ENCODE results near the gene SLC16A12. TPM values are rescaled to one million over a fixed set of nuclear protein-coding genes. Genes with fewer than 3 reads are reported as not detected.

SLC16A12 gene
- 0.07 TPM in 1 of 2 replicates, not detected in the other for total RNA-seq

GRCh38 chr10:89535171-89536012 lies at the start of gene SLC16A12:
SLC16A12 (minus strand) TSS chr10:89535594; CDS start chr10:89462578, 73,016 bp downstream.

GRCh38 chr10:89414146-89414878 lies 121.1 kb downstream of the SLC16A12 start, which contains the start of gene IFIT5:
IFIT5 (plus strand) TSS chr10:89414568; CDS start chr10:89414799, 231 bp downstream.

GRCh38 chr10:89391907-89392756 lies 143.3 kb downstream of the SLC16A12 start, which contains the start of gene IFIT1:
IFIT1 (plus strand) TSS chr10:89392623; CDS start chr10:89392713, 90 bp downstream.

Other genes starting within 250 kb of the SLC16A12 start
- gene IFIT2, start 233.5 kb downstream of the SLC16A12 start, total RNA-seq: 0.19 and 0.28 TPM in 2 replicates
- gene IFIT3, start 207.6 kb downstream of the SLC16A12 start, total RNA-seq: 0.71 and 0.93 TPM in 2 replicates
- not detected in 2 replicates for gene IFIT1B, start 157.5 kb downstream of the SLC16A12 start, total RNA-seq
- gene IFIT1, start 143.0 kb downstream of the SLC16A12 start, total RNA-seq: 0.14 and 0.42 TPM in 2 replicates
- 3.7 and 3.9 TPM in 2 replicates for gene IFIT5, start 121.0 kb downstream of the SLC16A12 start, total RNA-seq
- gene PANK1, start 109.6 kb upstream of the SLC16A12 start, total RNA-seq: 4.8 and 5.9 TPM in 2 replicates
- 11.3 and 16.0 TPM in 2 replicates for gene KIF20B, start 166.0 kb upstream of the SLC16A12 start, total RNA-seq